SK-N-SH (cell line): ENCODE data around the gene SLC12A7. TPM values are rescaled to one million over a fixed set of nuclear protein-coding genes. Genes with fewer than 3 reads are reported as not detected.

Experiments used
- CTCF ChIA-PET: fragments of 300-600, 350-600 bp; formaldehyde crosslinking; extraction: SDS; loops from one replicate; lab custom pipeline; 2021; lab: Yijun Ruan, JAX
- POLR2A ChIA-PET: fragments of 350-600 bp; sonication (Branson Sonifier 250); formaldehyde crosslinking; extraction: SDS; loops from one replicate; lab custom pipeline; 2020; ENCODE audit warnings: antibody characterized with exemption, inconsistent platforms; lab: Yijun Ruan, JAX
- DNase-seq: peaks from one replicate; pipeline ENCODE4 v3.0.0; 2012
- H2AFZ ChIP-seq: fragments of 200-600 bp; sonication (generic); 2 replicates; pipeline ENCODE4 v1.8.1; 2016; ENCODE audit warnings: antibody characterized with exemption, mild to moderate bottlenecking, low read depth
- H3F3A ChIP-seq: fragments of 200-600 bp; sonication (generic); replicated peaks from 2 replicates; pipeline ENCODE3; 2016; ENCODE audit warnings: antibody characterized with exemption, mild to moderate bottlenecking; ENCODE audit not compliant: insufficient read depth
- H3K27ac ChIP-seq, 2 experiments: fragments of 200-500 bp in 1 of 2; fragments of 200-600 bp in 1 of 2; sonication (Bioruptor generic) in 1 of 2; sonication (generic), shearing (Covaris generic) in 1 of 2; 2 replicates each; pipeline versions ENCODE4 v1.5.1 to v1.6.1; 2014 to 2016; ENCODE audit warnings: low read depth in 2 of 2, inconsistent platforms in 1 of 2, low read length in 1 of 2, mild to moderate bottlenecking in 1 of 2, mixed read lengths in 1 of 2
- H3K27me3 ChIP-seq: fragments of 200-600 bp; sonication (generic), shearing (Covaris generic); 2 replicates; pipeline ENCODE4 v1.6.1; 2016; ENCODE audit warnings: mixed run types; ENCODE audit not compliant: insufficient read depth
- H3K36me3 ChIP-seq, 2 experiments: fragments of 200-500 bp in 1 of 2; fragments of 200-600 bp in 1 of 2; sonication (Bioruptor generic) in 1 of 2; sonication (generic) in 1 of 2; replicated peaks in 1 of 2; 2 replicates each; pipeline versions ENCODE3 to v1.5.1; 2014 to 2016; ENCODE audit warnings: low read length in 1 of 2, mild to moderate bottlenecking in 1 of 2; ENCODE audit not compliant: insufficient read depth in 2 of 2, control insufficient read depth in 1 of 2
- H3K4me1 ChIP-seq, 2 experiments: fragments of 200-500 bp in 1 of 2; fragments of 200-600 bp in 1 of 2; sonication (Bioruptor generic) in 1 of 2; sonication (generic), shearing (Covaris generic) in 1 of 2; 2 replicates each; pipeline versions ENCODE4 v1.5.1 to v1.6.1; 2014 to 2016; ENCODE audit warnings: low read depth in 1 of 2, low read length in 1 of 2, mixed run types in 1 of 2; ENCODE audit not compliant: insufficient read depth in 2 of 2, control insufficient read depth in 1 of 2
- H3K4me2 ChIP-seq: fragments of 200-600 bp; sonication (generic), shearing (Covaris generic); 2 replicates; pipeline ENCODE4 v1.6.1; 2017; ENCODE audit warnings: mixed run types
- H3K4me3 ChIP-seq, 2 experiments: fragments of 200-500 bp in 1 of 2; fragments of 200-600 bp in 1 of 2; sonication (Bioruptor generic) in 1 of 2; sonication (generic), shearing (Covaris generic) in 1 of 2; 2 replicates each; pipeline versions ENCODE4 v1.5.1 to v1.8.1; 2014 to 2016; ENCODE audit warnings: low read depth in 2 of 2, inconsistent platforms in 1 of 2, low read length in 1 of 2, mild to moderate bottlenecking in 1 of 2, mixed read lengths in 1 of 2, moderate library complexity in 1 of 2
- H3K79me2 ChIP-seq: fragments of 200-600 bp; sonication (generic); 2 replicates; pipeline ENCODE4 v1.8.1; 2017; ENCODE audit warnings: mild to moderate bottlenecking; ENCODE audit not compliant: insufficient read depth
- H3K9ac ChIP-seq: fragments of 200-600 bp; sonication (generic); 2 replicates; pipeline ENCODE4 v1.6.1; 2017; ENCODE audit warnings: mixed run types
- H3K9me2 ChIP-seq: fragments of 200-600 bp; sonication (generic); 2 replicates; pipeline ENCODE4 v1.6.1; 2017; ENCODE audit warnings: mixed run types
- H3K9me3 ChIP-seq: fragments of 200-600 bp; sonication (generic); 2 replicates; pipeline ENCODE4 v1.6.1; 2017; ENCODE audit warnings: mixed run types, mild to moderate bottlenecking, moderate library complexity
- H4K20me1 ChIP-seq: fragments of 200-600 bp; sonication (generic); 2 replicates; pipeline ENCODE4 v1.6.1; 2017; ENCODE audit warnings: mild to moderate bottlenecking, mixed run types; ENCODE audit not compliant: insufficient read depth
- CTCF ChIP-seq: fragments of 200-600 bp; sonication (generic); IDR thresholded peaks from 2 replicates; pipeline ENCODE4 v1.6.1; 2017; ENCODE audit warnings: antibody characterized with exemption, mild to moderate bottlenecking, moderate library complexity
- ELF1 ChIP-seq: IDR thresholded peaks from 2 replicates; pipeline ENCODE4 v1.4.0; 2012
- GABPA ChIP-seq: IDR thresholded peaks from 2 replicates; pipeline ENCODE4 v1.4.0; 2012; ENCODE audit warnings: low read depth, mild to moderate bottlenecking
- GATA2 ChIP-seq: sonication (generic); formaldehyde crosslinking; IDR thresholded peaks from 2 replicates; pipeline ENCODE4 v1.5.0; 2020; ENCODE audit warnings: mild to moderate bottlenecking, missing genetic modification reagents
- MAX ChIP-seq: IDR thresholded peaks from 2 replicates; pipeline ENCODE4 v1.4.0; 2012; ENCODE audit warnings: low read depth
- MXI1 ChIP-seq: IDR thresholded peaks from 2 replicates; pipeline ENCODE4 v1.6.1; 2012; ENCODE audit warnings: mild to moderate bottlenecking, low read depth, low read length, improper control_type of control experiment
- NRF1 ChIP-seq: IDR thresholded peaks from 2 replicates; pipeline ENCODE4 v1.6.1; 2012; ENCODE audit warnings: low read depth, mild to moderate bottlenecking, low read length
- RAD21 ChIP-seq: IDR thresholded peaks from 2 replicates; pipeline ENCODE4 v1.6.1; 2012; ENCODE audit warnings: mild to moderate bottlenecking, low read length
- RCOR1 ChIP-seq: fragments of 150-350 bp; IDR thresholded peaks from 2 replicates; pipeline ENCODE4 v1.6.1; 2017; ENCODE audit warnings: antibody characterized with exemption, low read length
- REST ChIP-seq: IDR thresholded peaks from 2 replicates; pipeline ENCODE4 v1.6.1; 2012; ENCODE audit warnings: mild to moderate bottlenecking, low read depth, low read length, moderate library complexity
- RFX5 ChIP-seq: IDR thresholded peaks from 2 replicates; pipeline ENCODE4 v1.6.1; 2012; ENCODE audit warnings: mild to moderate bottlenecking, improper control_type of control experiment, low read length
- TAF1 ChIP-seq: IDR thresholded peaks from 2 replicates; pipeline ENCODE4 v1.6.1; 2012; ENCODE audit warnings: low read depth, mild to moderate bottlenecking, low read length, moderate library complexity, borderline replicate concordance
- TCF12 ChIP-seq: IDR thresholded peaks from 2 replicates; pipeline ENCODE4 v1.4.0; 2012
- TEAD4 ChIP-seq: IDR thresholded peaks from 2 replicates; pipeline ENCODE4 v1.4.0; 2012; ENCODE audit warnings: mild to moderate bottlenecking, borderline replicate concordance; ENCODE audit not compliant: insufficient read depth
- USF1 ChIP-seq: IDR thresholded peaks from 2 replicates; pipeline ENCODE4 v1.4.0; 2012; ENCODE audit warnings: low read depth, borderline replicate concordance
- USF2 ChIP-seq: fragments of 150-350 bp; IDR thresholded peaks from 2 replicates; pipeline ENCODE4 v1.6.1; 2017; ENCODE audit warnings: antibody characterized with exemption, low read length, low read depth, borderline replicate concordance
- WGBS: methylation state at CpG from one replicate; pipeline ENCODE4 v1.1.6; 2017; ENCODE audit warnings: low lambda C conversion rate; 5-methylcytosine and 5-hydroxymethylcytosine counted together
- polyA plus RNA-seq, 3 experiments: library from polyadenylated mRNA; depleted of rRNA; stranded (reverse); fragments of >200 nt; gene quantifications; 2 replicates each; pipeline ENCODE4 v1.2.3, GENCODE V29; 2012

SLC12A7 gene
- polyA plus RNA-seq, 1 of the 3 experiments (the other 2 are of a cell fraction), result 2.6 TPM

- no peaks in the 10 kb centered on the region for H4K20me1 ChIP-seq
- H3K79me2 ChIP-seq, result no peaks in the 10 kb centered on the region
- H3K9ac ChIP-seq, result no peak overlapping the region
- no peak overlapping the region for H3K4me2 ChIP-seq
- whole genome bisulfite sequencing, result 84% methylated on average over 13 of the region's 17 CpGs
- no peak overlapping the region for H3K4me3 ChIP-seq
- CTCF ChIA-PET, result interaction anchor here (1.1 to 1.3 kb wide), 2 partner anchors 92 to 98 kb away, joined by 3 to 4 read pairs; no protein-coding TSS in a partner anchor
- no peak for DNase-seq
- no peak overlapping the region for H3K27ac ChIP-seq
- H3K9me2 ChIP-seq, result no peaks in the 10 kb centered on the region
- H3K27me3 ChIP-seq, result no peaks in the 10 kb centered on the region
- no peaks in the 10 kb centered on the region for H3K36me3 ChIP-seq
- no peaks in the 10 kb centered on the region for H3F3A ChIP-seq
- TF ChIP-seq GABPA, result no peak
- TF ChIP-seq RAD21, result no peak
- no peak for TF ChIP-seq CTCF
- TF ChIP-seq, all 33 proteins: peak for 0
- no peaks in the 10 kb centered on the region for H3K4me1 ChIP-seq
- H2AFZ ChIP-seq, result no peak overlapping the region
- H3K9me3 ChIP-seq, result no peaks in the 10 kb centered on the region
- POLR2A ChIA-PET, result no interaction called here
Observed at GRCh38 chr5:1076406-1076805, 35.5 kb downstream of the SLC12A7 start.

- Histone ChIP-seq H4K20me1 (no peaks in the 10 kb centered on the region), H2AFZ (no peak overlapping the region), H3K27ac (no peak overlapping the region), H3K27me3 (no peaks in the 10 kb centered on the region), H3K4me2 (no peak overlapping the region), H3K4me3 (no peak overlapping the region), H3K79me2 (no peaks in the 10 kb centered on the region), H3K9me3 (no peaks in the 10 kb centered on the region), H3K4me1 (no peaks in the 10 kb centered on the region), H3F3A (no peaks in the 10 kb centered on the region), H3K36me3 (no peaks in the 10 kb centered on the region), H3K9ac (no peak overlapping the region), H3K9me2 (no peaks in the 10 kb centered on the region)
- no peak for DNase-seq
- ChIA-PET POLR2A (no interaction called here), CTCF (no interaction called here)
- TF ChIP-seq NRF1 (no peak), GABPA (no peak), TEAD4 (no peak), TAF1 (no peak), USF1 (no peak), GATA2 (CRISPR knock-in tag) (no peak), MXI1 (no peak), ELF1 (no peak)
- WGBS, result 100% methylated on average over 4 of the region's 17 CpGs
Observed at GRCh38 chr5:1075931-1076330, 35.9 kb downstream of the SLC12A7 start.

GRCh38 chr5:1075555-1075881, 36.3 kb downstream of the SLC12A7 start:
- Histone ChIP-seq H3K4me3 (no peak overlapping the region), H3K9me3 (no peaks in the 10 kb centered on the region), H3K9me2 (no peaks in the 10 kb centered on the region), H3F3A (no peaks in the 10 kb centered on the region), H3K27me3 (no peaks in the 10 kb centered on the region), H4K20me1 (no peaks in the 10 kb centered on the region), H3K27ac (no peak overlapping the region), H2AFZ (no peak overlapping the region), H3K4me2 (no peak overlapping the region), H3K9ac (no peak overlapping the region), H3K36me3 (no peaks in the 10 kb centered on the region), H3K79me2 (no peaks in the 10 kb centered on the region), H3K4me1 (no peaks in the 10 kb centered on the region)
- ChIA-PET POLR2A (no interaction called here), CTCF (interaction anchor here (1.0 kb wide), 1 partner anchor 8 kb away, joined by 4 read pairs; no protein-coding TSS in a partner anchor)
- no peak for DNase-seq
- WGBS, result 76% methylated on average over 6 of the region's 10 CpGs
- TF ChIP-seq RCOR1, result no peak
- no peak for TF ChIP-seq RFX5
- no peak for TF ChIP-seq MXI1
- TF ChIP-seq USF2, result no peak
- no peak for TF ChIP-seq MAX
- TF ChIP-seq REST, result no peak
- TF ChIP-seq TCF12, result no peak
